CD14-positive monocyte (primary cell): ENCODE measurements around the gene SF3B3. TPM values are rescaled to one million over a fixed set of nuclear protein-coding genes. Genes with fewer than 3 reads are reported as not detected.

Experiments
- DNase-seq, 3 donors: peaks; one replicate each; pipeline ENCODE4 v3.0.0-alpha.2; 2011 to 2022
- H2AFZ ChIP-seq: 2 replicates; pipeline ENCODE4 v1.6.0; 2012; ENCODE audit warnings: mild to moderate bottlenecking, low read depth, low read length, inconsistent platforms; ENCODE audit not compliant: insufficient read depth, poor library complexity, severe bottlenecking
- H3K27ac ChIP-seq, 2 donors: 1 replicate in 1 of 2; 2 replicates in 1 of 2; pipeline ENCODE4 v1.5.1; 2012 to 2013; ENCODE audit warnings: low read length in 2 of 2, control low read depth in 1 of 2, inconsistent platforms in 1 of 2, low read depth in 1 of 2, mild to moderate bottlenecking in 1 of 2
- H3K27me3 ChIP-seq, 2 donors: one replicate each; pipeline versions ENCODE4 v1.6.0 to v1.6.1; 2011 to 2013; ENCODE audit warnings: low read length in 2 of 2; ENCODE audit not compliant: control insufficient read depth in 2 of 2, insufficient read depth in 2 of 2
- H3K36me3 ChIP-seq, 2 donors: replicated peaks in 1 of 2; 1 replicate in 1 of 2; 2 replicates in 1 of 2; pipeline versions ENCODE4 v1.5.1 to v1.6.1; 2012 to 2013; ENCODE audit warnings: low read length in 2 of 2, control low read depth in 1 of 2, inconsistent platforms in 1 of 2, mild to moderate bottlenecking in 1 of 2; ENCODE audit not compliant: insufficient read depth in 2 of 2, control insufficient read depth in 1 of 2
- H3K4me1 ChIP-seq, 2 donors: 1 replicate in 1 of 2; 2 replicates in 1 of 2; pipeline versions ENCODE4 v1.5.1 to v1.6.1; 2012 to 2013; ENCODE audit warnings: low read length in 2 of 2, control low read depth in 1 of 2, inconsistent platforms in 1 of 2, mild to moderate bottlenecking in 1 of 2, moderate library complexity in 1 of 2; ENCODE audit not compliant: insufficient read depth in 2 of 2, control insufficient read depth in 1 of 2
- H3K4me2 ChIP-seq: replicated peaks from 2 replicates; pipeline ENCODE3; 2012; ENCODE audit warnings: low read length, moderate library complexity, mild to moderate bottlenecking; ENCODE audit not compliant: poor library complexity, severe bottlenecking; ENCODE audit errors: extremely low read depth
- H3K4me3 ChIP-seq, 3 experiments: fragments of 200-600 bp in 1 of 3; sonication (generic) in 1 of 3; replicated peaks in 1 of 3; 1 replicate in 2 of 3; 2 replicates in 1 of 3; pipeline ENCODE4 v1.5.1; 2011 to 2013; ENCODE audit warnings: low read length in 3 of 3, mild to moderate bottlenecking in 3 of 3, control low read depth in 2 of 3, low read depth in 2 of 3, inconsistent platforms in 1 of 3, moderate library complexity in 1 of 3
- H3K79me2 ChIP-seq: 2 replicates; pipeline ENCODE4 v1.6.0; 2012; ENCODE audit warnings: mild to moderate bottlenecking, control low read depth, inconsistent platforms, low read length, moderate library complexity; ENCODE audit not compliant: insufficient read depth
- H3K9ac ChIP-seq: 2 replicates; pipeline ENCODE4 v1.6.0; 2017; ENCODE audit warnings: low read length, mild to moderate bottlenecking; ENCODE audit not compliant: insufficient read depth, poor library complexity, severe bottlenecking
- H3K9me3 ChIP-seq, 2 donors: replicated peaks in 1 of 2; 1 replicate in 1 of 2; 2 replicates in 1 of 2; pipeline versions ENCODE4 v1.5.1 to v1.6.1; 2012 to 2013; ENCODE audit warnings: low read length in 2 of 2, control low read depth in 1 of 2; ENCODE audit not compliant: control insufficient read depth in 1 of 2, insufficient read depth in 1 of 2
- H4K20me1 ChIP-seq: 2 replicates; pipeline ENCODE4 v1.6.0; 2012; ENCODE audit warnings: mild to moderate bottlenecking, low read length, control low read depth, moderate library complexity; ENCODE audit not compliant: insufficient read depth
- H3K27ac Mint-ChIP-seq, 7 donors: one replicate each; pipeline ENCODE4 v1.8.0; 2020; ENCODE audit warnings: mild to moderate bottlenecking in 7 of 7, mixed read lengths in 7 of 7, moderate library complexity in 6 of 7, inconsistent platforms in 2 of 7
- H3K27me3 Mint-ChIP-seq, 3 donors: one replicate each; pipeline ENCODE4 v1.8.0; 2021 to 2022; ENCODE audit warnings: low read depth in 3 of 3, mild to moderate bottlenecking in 3 of 3, mixed read lengths in 3 of 3, moderate library complexity in 3 of 3, inconsistent platforms in 1 of 3
- H3K36me3 Mint-ChIP-seq, 2 donors: one replicate each; pipeline ENCODE4 v1.8.0; 2020; ENCODE audit warnings: mixed read lengths in 2 of 2, inconsistent platforms in 1 of 2, mild to moderate bottlenecking in 1 of 2
- H3K4me1 Mint-ChIP-seq: one replicate; pipeline ENCODE4 v1.8.0; 2020; ENCODE audit warnings: mild to moderate bottlenecking, mixed read lengths
- H3K4me3 Mint-ChIP-seq, 2 donors: one replicate each; pipeline ENCODE4 v1.8.0; 2020; ENCODE audit warnings: mild to moderate bottlenecking in 2 of 2, mixed read lengths in 2 of 2, moderate library complexity in 1 of 2
- H3K9me3 Mint-ChIP-seq, 7 donors: one replicate each; pipeline ENCODE4 v1.8.0; 2020 to 2022; ENCODE audit warnings: mixed read lengths in 7 of 7, mild to moderate bottlenecking in 6 of 7, moderate library complexity in 6 of 7, inconsistent platforms in 2 of 7
- WGBS: methylation state at CpG from one replicate; pipeline ENCODE4 v1.1.5; 2013; ENCODE audit warnings: missing lambda C conversion rate; ENCODE audit not compliant: insufficient coverage; 5-methylcytosine and 5-hydroxymethylcytosine counted together
- intact Hi-C, 2 donors: fragments of 100-400 bp; cut with micrococcal nuclease; formaldehyde crosslinking; loops; one replicate each; pipeline versions ENCODE4 v1.15.0 to v1.15.1; 2023
- polyA plus RNA-seq, 3 donors: library from polyadenylated mRNA; depleted of rRNA in 1 of 3; unstranded in 2 of 3; stranded (reverse) in 1 of 3; fragments of 300-500 nt in 2 of 3; fragments of >200 nt in 1 of 3; fragmentation: Illumina TruSeq in 2 of 3; gene quantifications; 1 replicate in 2 of 3; 2 replicates in 1 of 3; pipeline ENCODE4 v1.2.3, GENCODE V29; 2012 to 2021
- TF ChIP-seq, protein P1 (sequence below): fragments of 200-600 bp; IDR thresholded peaks from one replicate; pipeline ENCODE4 v1.8.0; 2022; ENCODE audit warnings: antibody characterized with exemption, mild to moderate bottlenecking

SF3B3 gene
- polyA plus RNA-seq, 3 donors, result 34.2 to 52.3 (median 42.1) TPM

- peaks cover 48% of the 10 kb centered on the region for H4K20me1 ChIP-seq
- Mint-ChIP-seq H3K27me3 (no peaks in the 10 kb centered on the region), H3K36me3 (peaks cover 95 to 97% of the 10 kb centered on the region in 2 donors), H3K4me1 (no peaks in the 10 kb centered on the region), H3K4me3 (no peak overlapping the region), H3K9me3 (no peaks in the 10 kb centered on the region), H3K27ac (peak overlapping the region in 2 of 7 donors; percentile 8 to 15)
- H3K79me2 ChIP-seq, result peaks cover 5% of the 10 kb centered on the region
- H3K27me3 ChIP-seq, result no peaks in the 10 kb centered on the region
- H3K4me3 ChIP-seq, result no peak overlapping the region
- DNase-seq, result no peak
- no peak overlapping the region for H3K9ac ChIP-seq
- intact Hi-C loops, result no loop called here
- H2AFZ ChIP-seq, result no peak overlapping the region
- no peak overlapping the region for H3K27ac ChIP-seq
- TF ChIP-seq, protein P1, sequence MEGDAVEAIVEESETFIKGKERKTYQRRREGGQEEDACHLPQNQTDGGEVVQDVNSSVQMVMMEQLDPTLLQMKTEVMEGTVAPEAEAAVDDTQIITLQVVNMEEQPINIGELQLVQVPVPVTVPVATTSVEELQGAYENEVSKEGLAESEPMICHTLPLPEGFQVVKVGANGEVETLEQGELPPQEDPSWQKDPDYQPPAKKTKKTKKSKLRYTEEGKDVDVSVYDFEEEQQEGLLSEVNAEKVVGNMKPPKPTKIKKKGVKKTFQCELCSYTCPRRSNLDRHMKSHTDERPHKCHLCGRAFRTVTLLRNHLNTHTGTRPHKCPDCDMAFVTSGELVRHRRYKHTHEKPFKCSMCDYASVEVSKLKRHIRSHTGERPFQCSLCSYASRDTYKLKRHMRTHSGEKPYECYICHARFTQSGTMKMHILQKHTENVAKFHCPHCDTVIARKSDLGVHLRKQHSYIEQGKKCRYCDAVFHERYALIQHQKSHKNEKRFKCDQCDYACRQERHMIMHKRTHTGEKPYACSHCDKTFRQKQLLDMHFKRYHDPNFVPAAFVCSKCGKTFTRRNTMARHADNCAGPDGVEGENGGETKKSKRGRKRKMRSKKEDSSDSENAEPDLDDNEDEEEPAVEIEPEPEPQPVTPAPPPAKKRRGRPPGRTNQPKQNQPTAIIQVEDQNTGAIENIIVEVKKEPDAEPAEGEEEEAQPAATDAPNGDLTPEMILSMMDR, result no peak
- 90% methylated on average over 2 of the region's 7 CpGs for WGBS
- no peaks in the 10 kb centered on the region for H3K4me1 ChIP-seq
- no peak overlapping the region for H3K4me2 ChIP-seq
- H3K9me3 ChIP-seq, result no peaks in the 10 kb centered on the region
- peaks cover 98 to 100% of the 10 kb centered on the region in 2 donors for H3K36me3 ChIP-seq
These were observed 40.0 kb downstream of the SF3B3 start for GRCh38 chr16:70563636-70564035.

DNA sequence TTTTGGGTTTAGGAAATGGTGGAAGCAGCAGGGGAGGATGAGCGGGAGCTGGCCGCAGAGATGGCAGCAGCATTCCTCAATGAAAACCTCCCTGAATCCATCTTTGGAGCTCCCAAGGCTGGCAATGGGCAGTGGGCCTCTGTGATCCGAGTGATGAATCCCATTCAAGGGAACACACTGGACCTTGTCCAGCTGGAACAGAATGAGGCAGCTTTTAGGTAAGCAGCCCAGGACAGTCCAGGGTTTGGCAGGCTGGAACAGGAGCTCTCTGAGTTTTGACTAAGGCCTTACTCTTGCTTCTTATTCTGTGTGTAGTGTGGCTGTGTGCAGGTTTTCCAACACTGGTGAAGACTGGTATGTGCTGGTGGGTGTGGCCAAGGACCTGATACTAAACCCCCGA is 41.4 kb downstream of the SF3B3 start:
- Mint-ChIP-seq H3K36me3 (peaks cover 97 to 98% of the 10 kb centered on the region in 2 donors), H3K27ac (no peak overlapping the region), H3K27me3 (no peaks in the 10 kb centered on the region), H3K9me3 (no peaks in the 10 kb centered on the region), H3K4me3 (no peak overlapping the region), H3K4me1 (no peaks in the 10 kb centered on the region)
- Histone ChIP-seq H3K79me2 (peaks cover 5% of the 10 kb centered on the region), H3K9ac (no peak overlapping the region), H3K36me3 (peaks cover 98 to 100% of the 10 kb centered on the region in 2 donors), H3K27me3 (no peaks in the 10 kb centered on the region), H3K4me1 (no peaks in the 10 kb centered on the region), H3K9me3 (no peaks in the 10 kb centered on the region), H2AFZ (no peak overlapping the region), H4K20me1 (peaks cover 51% of the 10 kb centered on the region), H3K27ac (peak overlapping the region in 1 of 2 donors; percentile 10), H3K4me3 (no peak overlapping the region), H3K4me2 (no peak overlapping the region)
- intact Hi-C loops, result no loop called here
- no peak for DNase-seq
- TF ChIP-seq, protein P1, result no peak
- WGBS, result 100% methylated on average over 2 of the region's 4 CpGs
